Stimulated activated CD8-positive, alpha-beta memory T cell treated with anti-CD3 and anti-CD28 coated beads, Interleukin-2, amount 100 ng/mL, for 48 hours (primary cell): ENCODE data around the gene YTHDF2.
"Not testable (repeated sequence)": the region's sequence is repeated elsewhere in the genome, so short reads cannot be mapped to it uniquely, and the experiment has no call there.

Experiments used
- DNase-seq, 2 donors: peaks; one replicate each; pipeline ENCODE4 v3.0.0-alpha.2; 2020; ENCODE audit warnings: low read depth in 2 of 2

Gene YTHDF2

DNA sequence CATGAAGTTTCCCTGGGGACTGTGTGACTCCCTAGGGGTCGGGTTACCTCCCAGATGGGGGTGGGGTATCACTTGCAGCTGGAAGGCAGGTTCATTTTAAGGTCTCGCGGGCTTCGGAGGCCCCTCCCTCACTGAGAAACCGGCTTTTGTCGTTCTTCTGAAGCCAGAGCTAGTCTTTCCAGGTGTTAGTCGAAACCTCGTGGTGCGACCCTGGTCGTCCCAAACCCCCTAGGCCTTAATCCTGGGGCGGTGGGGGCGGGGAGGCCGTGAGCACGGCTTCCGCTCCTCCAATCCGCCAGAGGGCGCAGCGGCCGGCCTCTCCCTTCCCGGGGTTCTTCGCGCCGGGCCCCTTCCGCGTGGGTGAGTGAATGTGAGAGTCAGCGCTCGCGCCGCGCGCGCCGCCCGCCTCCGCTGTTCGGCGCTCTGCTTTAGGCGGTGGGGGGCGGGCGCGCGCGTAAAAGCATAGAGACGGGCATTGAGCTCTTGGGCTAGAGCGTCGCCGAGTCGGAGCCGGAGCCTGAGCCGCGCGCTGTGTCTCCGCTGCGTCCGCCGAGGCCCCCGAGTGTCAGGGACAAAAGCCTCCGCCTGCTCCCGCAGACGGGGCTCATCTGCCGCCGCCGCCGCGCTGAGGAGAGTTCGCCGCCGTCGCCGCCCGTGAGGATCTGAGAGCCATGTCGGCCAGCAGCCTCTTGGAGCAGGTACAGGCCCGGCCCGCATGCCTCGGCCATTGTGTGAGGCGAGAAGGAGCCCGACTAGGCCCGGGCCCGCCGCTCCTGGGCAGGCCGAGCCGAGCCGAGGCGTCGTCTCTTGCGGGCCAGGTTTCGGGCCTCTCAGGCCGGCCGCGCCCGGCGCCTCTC lies at the start of gene YTHDF2:
TSS of gene YTHDF2 (plus strand) at position 491 of the 857 bp plus-strand sequence. CDS start at position 672, 181 bp downstream.
- peak; percentile 97 to 99 for DNase-seq

DNA sequence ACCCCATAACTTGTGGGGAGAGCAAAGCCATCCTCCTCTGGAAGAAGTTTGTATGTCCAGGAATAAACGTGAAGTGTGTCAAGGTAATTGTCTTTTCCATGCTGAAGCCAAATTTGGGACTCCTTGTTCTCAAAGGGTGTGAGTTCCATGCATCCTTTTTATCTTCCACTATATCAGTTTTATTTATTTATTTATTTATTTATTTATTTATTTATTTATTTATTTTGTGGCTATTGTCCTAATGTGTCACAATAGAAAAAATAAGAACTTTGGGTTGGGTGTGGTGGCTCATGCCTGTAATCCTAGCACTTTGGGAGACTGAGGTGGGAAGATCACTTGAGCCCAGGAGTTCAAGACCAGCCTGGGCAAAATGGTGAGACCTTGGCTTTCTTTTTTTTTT lies 45.1 kb upstream of the YTHDF2 start:
- not testable (repeated sequence) for DNase-seq

DNA sequence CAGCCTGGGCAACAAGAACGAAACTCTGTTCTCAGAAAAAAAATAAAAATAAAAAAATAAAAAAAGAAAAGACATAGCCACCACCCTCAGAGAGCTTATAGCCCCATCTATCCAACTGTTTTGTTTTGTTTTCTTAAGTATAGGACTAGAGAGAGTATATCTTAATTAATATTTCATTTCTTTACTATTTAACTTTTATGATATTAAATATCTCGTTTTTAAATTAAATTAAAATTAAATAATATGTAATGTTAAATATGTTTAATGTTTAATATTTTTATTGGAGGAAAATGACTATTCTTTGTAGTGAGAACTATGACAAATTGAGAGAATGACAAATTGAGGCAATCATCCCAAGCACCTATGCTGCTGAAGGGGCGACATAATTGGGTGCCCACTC lies 33.1 kb upstream of the YTHDF2 start:
- no peak for DNase-seq

DNA sequence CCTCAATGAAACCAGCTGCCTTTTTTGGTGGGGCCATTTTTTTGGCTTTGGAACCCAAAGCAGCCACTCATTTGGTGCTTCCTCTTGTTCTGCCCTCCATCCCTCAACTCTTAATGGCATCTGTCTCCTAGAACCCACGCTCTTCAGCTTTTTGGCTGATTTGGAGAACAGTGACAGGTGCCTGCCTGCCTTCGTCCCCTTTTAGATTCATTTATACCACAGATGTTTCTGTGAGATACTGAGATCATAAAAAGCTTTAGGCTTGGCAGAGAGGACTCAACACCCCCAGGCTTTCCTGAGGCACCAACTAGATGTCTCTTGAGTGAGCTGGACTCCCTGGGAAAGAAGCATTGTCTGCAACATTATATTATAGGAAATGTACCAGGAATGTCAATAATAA lies 20.4 kb upstream of the YTHDF2 start:
- no peak for DNase-seq

DNA sequence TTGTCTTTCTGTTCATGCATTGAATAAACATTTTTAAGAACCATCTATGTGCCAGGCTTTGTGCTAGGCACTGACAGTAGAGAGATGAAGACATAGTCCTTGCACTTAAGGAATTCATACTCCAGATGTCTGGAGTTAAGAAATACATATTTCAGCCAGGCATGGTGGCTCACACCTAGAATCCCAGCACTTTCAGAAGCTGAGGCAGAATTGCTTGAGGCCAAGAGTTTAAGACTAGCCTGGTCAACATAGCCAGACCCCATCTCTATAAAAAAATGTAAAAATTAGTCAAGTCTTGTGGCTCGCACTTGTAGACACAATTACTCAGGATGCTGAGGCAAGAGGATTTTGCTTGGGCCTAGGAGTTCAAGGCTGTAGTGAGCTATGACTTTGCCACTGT lies 18.6 kb upstream of the YTHDF2 start:
- no peak for DNase-seq

DNA sequence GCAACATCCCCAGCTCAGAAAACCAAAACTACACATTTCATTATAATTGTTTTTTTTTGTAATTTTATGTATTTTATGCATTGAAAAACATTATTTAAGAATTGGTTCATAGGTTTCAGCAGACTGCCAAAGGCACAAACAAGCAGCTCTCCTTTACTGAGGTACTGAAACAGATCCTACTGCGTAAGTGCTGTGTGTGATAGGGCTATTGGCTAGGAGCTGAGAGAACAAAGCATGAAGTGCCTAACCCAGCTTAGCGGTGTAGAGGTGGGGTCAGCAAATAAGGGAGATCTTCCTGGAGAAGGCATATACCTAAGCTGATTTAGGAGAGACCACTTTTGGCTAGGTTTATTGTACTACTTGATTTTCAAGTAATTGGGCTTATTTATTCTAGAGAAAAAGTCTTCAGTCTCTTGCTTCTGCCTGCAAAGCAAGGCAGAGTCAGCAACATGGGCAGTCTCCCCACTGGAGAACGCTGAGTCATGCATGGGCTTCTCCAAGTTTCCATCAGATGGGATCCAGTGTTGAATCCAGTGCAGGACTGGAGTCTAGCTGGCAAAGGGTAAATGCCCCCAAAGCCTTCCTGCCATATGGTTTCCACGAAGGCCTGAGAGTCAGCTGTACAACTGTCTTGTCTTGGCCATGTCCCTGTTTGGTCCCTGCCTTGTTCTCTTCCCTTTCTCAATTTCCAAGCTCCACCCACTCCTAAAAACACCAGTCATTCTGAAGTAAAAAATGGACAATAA lies 18.0 kb upstream of the YTHDF2 start:
- no peak for DNase-seq

DNA sequence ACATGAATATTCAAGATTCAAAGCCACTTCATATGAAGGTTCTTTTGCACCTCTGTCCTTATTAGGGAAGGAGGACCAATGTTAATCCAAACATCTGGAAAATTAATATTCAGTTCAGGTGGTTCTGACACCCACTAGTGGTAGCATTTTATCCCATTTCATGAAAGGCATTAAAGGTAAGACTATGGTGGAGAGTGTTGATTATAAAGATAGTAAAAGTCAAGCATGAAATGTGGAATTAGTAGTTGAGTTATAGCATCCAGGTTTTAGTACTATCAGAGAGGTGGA lies 17.5 kb upstream of the YTHDF2 start:
- DNase-seq: no peak

DNA sequence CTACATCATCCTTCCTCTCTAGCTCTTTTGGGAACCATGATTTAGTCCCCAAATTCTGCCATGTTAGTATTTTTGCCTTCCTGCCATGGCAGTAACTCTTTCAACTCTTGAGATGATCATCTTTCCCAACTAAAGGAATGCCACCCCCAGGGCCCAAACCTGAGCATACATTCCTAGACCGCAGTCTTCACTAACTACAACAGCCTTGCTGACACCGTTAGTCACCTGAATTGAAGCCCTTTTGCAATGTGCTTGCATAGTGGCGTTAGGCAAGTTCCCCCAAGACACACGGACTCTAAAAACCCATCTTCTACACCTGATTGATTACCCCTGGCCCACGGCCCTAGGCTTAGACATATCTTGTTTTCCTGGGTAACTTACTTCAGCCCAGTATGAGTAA lies 16.4 kb upstream of the YTHDF2 start:
- DNase-seq: no peak

DNA sequence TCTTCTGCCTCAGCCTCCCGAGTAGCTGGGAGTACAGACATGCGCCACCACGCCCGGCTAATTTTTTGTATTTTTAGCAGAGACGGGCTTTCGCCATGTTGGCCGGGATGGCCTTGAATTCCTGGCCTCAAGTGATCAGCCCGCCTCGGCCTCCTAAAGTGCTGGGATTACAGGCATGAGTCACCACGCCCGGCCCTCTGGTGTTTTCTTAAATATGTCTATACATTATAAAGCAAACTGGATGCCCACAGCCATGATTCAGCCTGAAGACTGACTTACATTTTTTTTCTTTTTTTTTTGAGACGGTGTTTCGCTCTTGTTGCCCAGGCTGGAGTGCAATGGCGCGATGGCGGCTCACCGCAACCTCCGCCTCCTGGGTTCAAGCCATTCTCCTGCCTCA lies 14.8 kb upstream of the YTHDF2 start:
- not testable (repeated sequence) for DNase-seq

DNA sequence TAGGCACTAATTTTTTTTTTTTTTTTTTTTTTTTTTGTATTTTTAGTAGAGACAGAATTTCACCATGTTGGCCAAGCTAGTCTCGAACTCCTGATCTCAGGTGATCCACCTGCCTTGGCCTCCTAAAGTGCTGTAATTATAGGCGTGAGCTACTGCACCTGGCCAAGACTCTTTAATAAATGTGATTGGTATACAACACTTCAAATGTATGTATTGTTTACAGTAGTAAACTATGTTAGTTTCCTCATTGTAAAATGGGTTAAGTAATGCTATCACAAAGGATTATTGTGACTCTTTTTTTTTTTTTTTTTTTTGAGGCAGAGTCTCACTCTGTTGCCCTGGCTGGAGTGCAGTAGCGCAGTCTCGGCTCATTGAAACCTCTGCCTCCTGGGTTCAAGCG lies 11.4 kb upstream of the YTHDF2 start:
- DNase-seq: not testable (repeated sequence)

DNA sequence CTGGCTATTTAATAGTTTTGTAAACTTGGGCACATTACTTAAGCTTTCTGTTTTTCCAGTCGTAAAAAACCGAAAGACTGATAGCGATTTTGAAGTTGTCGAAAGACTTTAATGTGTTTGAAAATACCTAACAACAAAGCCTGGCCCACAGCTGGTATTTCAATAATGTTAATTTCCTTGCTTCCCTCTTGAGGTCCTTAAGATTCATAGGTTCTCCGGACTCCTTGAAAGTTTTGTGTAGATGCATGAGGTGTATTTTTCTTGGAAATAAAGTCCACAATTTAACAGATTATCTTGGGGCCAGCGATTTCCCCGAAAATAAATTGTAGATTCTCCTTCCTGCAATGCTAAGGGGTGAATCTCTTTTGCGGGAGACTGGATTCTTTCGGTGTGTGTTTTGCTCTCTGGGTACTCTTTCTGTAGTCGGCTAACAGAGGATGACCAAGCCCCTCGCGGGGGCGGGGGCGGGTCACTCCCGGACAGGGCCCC lies 735 bp upstream of the YTHDF2 start:
- no peak for DNase-seq

DNA sequence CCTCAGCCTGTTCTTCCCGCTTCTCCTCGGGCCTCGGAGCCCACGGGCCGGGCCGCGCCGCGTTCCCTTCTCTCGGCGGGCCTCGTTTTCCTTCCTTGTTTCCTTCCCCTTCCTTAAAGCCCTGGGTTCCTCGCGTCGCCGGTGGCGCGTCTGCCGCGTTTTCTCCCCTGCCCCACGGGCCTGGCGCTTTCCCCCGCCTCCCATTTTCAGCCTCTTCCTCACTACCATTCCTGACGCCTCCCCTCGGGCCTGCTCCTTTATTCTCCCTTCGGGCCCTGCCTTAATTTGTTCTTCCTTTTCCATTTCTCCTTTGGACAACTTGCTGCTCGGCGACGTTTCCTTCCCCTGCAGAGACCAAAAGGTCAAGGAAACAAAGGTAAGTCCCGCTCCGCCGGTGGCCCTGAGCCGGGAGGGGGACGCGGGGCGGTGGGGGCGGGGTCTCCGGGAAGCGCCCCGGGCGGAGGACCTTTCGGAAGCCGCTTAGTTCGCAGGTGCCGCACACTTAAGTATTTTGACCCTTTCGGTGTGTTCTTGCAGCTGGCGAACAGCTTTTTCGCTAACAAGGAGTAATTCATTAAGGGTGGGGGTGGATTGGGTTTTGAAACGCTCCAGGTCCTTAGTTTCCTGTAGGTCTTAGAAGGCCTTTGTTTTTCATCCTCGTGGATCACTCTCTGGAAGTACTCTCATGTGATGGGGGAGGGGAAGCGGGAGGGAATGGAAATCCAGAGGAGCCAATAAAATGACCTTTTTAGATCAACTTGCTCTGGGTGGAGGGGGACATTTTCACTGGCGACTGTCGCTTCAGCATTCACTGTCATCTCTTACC lies 780 bp downstream of the YTHDF2 start:
- peak; percentile 34 to 38 for DNase-seq

DNA sequence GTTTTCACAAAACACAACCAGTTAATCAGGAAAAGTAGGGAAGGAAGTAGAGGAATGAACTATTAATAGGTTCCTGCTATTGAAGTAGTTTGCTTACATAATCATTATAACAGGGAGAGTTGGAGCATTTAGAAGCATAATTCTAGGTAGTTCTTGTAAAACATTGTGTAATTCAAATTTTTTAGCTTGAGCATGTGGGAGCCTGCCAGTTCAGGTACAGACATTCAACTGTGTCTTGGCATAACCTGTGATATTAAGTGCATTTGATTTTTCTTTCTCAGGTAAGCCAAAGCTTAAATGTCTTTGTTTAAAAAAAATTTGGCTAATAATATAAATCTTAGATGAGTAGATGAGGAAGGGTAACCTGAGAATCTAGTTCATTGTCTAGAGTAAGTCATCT lies 3.4 kb downstream of the YTHDF2 start:
- no peak for DNase-seq

DNA sequence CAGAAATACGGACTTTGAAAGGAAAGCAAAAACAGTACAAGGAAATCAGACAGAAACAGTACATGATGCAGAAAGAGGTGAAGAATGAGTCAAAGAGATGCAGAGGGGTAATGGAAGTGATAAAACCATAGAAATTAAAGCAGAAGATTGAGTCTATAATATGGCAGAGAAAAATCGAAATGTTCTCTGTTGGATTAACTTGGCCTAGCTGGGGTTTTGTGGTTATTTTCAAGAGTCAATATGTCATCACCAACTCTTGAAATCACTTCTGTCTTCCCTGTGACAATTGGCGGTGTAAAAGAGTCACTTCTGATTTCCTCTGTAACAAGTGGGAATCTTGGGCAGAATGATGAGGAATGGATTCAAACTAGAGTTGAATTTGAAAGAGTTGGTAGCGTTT lies 7.4 kb downstream of the YTHDF2 start:
- no peak for DNase-seq

DNA sequence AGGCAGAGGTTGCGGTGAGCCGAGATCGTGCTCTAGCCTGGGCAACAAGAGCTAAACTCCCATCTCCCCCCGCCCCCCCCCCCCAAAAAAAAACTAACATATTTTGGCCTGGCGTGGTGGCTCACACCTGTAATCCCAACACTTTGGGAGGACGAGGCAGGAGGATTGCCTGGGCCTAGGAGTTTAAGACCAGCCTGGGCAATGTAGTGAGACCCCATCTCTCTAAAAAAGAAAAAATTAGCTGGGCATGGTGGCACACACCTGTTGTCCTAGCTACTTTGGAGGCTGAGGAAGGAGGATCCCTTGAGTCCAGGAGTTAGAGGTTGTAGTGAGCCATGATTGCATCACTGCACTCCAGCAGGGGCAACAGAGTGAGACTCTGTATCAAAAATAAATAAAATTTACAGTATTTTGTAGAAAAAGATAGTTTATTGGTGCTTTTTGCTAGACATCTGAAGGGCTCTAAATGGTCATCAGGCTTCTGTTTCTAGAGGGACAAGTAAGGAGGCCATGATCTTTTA lies 9.0 kb downstream of the YTHDF2 start:
- DNase-seq: no peak

DNA sequence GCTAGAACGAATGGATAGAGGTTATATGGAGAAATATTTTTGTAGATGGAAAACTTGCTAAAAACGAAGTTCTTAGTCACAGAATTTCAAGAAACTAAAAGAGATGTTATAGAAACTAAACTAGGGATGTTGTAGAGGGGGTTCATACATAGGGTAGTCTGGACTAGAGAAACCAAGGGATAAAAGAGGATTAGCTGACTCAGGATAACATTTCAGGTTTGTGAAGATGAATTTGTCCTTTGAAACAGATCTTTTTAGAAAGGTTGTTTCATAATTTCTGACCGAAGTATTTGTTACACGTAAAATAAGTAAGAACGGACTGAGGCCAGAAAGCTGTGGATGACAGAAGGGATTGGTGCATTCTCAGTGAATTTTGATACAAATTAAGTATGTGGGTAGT lies 13.6 kb downstream of the YTHDF2 start:
- DNase-seq: no peak

DNA sequence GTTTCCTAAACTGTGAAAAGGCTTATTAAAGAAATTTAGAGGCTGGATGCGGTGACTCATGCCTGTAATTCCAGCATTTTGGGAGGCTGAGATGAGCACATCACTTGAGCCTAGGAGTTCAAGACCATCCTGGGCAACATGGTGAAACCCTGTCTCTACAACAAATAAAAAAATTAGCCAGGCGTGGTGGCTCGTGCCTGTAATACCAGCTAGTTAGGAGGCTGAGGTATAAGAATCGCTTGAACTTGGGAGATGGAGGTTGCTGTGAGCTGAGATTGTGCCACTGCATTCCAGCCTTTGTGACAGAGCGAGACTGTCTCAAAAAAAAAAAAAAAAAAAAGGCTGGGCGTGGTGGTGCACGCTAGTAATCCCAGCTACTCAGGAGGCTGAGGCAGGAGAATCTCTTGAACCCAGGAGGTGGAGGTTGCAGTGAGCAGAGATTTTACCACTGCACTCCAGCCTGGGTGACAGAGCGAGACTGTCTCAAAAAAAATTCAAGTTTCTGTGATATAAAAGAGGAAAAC lies 14.1 kb downstream of the YTHDF2 start:
- DNase-seq: not testable (repeated sequence)

DNA sequence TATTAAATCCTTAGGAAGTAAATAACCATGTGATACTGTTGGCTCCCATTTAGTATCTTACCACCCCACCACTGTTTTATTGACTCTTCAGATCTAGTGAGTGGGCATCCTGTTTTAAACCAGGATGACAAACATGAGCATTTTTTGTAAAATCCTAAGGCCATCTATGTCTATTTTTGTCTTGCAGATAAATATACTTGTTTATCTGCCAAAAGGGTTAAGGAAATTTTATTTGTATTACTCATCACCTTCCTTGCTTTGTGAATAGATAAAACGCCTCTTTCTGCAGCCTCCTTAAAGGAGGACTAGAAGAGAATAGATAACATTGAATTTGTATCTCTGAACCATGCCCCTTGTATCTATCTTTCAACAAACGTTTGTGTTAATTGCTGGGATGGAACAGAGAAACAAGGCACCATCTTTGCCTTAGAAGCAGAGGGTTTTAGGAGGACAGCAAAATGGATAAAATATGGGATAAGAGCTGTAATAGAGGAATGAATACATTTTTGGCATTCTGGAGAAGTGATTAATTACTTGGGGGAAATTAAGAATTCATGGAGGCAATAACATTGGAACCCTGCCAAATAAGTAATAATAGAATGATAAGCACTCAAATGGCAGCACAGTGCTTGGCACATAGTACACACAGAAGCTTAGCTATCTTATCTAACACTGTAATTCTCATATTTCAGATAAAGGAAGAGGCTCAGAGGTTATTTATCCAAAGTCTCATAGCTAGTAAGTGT lies 14.7 kb downstream of the YTHDF2 start:
- DNase-seq: no peak

DNA sequence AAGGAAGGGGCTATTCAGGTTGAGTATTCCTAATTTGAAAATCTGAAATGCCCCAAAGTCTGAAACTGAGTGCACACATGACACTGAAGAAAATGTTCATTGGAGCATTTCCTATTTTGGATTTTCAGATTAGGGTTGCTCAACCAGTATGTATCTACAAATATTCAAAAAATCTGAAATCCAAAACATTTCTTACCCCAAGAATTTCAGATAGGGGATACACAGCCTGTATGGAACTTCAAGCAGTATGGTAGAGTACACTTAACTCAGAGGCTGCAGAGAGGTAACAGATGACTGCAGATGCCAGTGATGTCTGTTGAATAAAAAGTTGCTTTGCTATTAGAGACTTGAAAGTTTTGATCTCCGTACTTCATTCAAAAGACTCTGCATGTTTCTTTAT lies 19.0 kb downstream of the YTHDF2 start:
- no peak for DNase-seq

DNA sequence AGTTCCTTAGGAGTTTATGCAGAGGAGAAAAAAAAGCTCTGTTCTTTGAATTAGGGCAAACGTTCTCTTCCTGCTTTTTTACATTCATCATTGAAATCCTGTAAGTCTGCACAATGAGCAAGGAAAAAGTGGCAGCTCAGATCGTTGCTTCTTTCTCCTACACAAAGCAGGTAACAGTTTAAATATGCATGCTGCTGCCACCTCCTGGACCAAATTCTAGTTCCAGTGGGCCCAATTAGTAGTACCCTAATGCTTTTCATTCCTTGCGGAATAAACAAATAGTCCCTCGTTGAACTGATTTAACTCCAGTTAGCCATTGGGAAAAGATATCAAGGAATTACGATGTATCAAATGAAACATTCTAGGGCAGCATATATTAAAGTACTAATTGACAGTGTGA lies 20.1 kb downstream of the YTHDF2 start:
- DNase-seq: no peak

DNA sequence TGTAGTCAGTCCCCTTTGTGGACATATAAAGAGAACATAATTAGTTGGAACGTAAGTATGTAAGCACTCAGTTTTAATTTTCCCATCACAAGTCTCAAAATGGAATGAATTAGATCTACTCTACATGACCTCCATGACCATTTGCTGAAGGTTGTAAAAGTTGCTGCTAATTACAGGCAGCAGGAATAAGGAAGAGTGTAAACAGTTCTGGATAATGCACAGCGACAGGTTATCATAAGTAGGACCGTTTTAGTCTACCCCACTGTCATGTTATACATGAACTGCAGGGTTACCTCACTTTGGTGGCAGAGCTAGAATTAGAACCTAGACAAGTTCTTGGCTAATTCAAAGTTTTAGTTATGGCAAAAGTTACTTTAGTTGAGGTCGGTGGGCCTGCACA lies 21.7 kb downstream of the YTHDF2 start:
- no peak for DNase-seq
